Measurements from ENCODE around the gene TPI1. TPM values are rescaled to one million over a fixed set of nuclear protein-coding genes. Genes with fewer than 3 reads are reported as not detected.
"Not testable (repeated sequence)": the region's sequence is repeated elsewhere in the genome, so short reads cannot be mapped to it uniquely, and the experiment has no call there.

TPI1 gene
- total RNA-seq, 2 donors from 2014 or later = 404 to 443 TPM

DNA sequence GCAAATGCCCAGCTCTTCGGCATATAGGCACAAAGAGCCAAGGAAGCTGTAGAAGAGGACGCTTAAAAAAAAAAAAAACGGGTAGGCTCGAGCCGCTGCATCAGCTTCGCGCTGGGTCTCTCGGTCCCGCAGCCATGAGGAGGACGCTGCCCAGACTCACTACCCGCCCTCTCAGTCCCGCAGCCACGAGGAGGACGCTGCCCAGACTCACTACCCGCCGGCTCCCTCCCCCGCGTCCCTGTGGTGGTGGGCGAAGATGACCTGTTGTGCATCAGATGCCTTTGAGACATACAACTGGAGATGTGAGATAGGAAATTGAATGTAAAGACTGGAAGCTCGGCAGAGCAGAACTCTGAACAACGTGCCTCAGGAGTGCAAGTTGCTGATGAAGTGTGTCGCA is 17.2 kb downstream of the TPI1 start:
- H3K27me3 ChIP-seq (replicated peaks; ENCODE audit: insufficient read depth) = no peaks in the 10 kb centered on the region
- intact Hi-C loops (cut with DNase I) = no loop called here
- H3K36me3 ChIP-seq = no peaks in the 10 kb centered on the region
- DNase-seq (ENCODE audit: low spot score) = no peak
- TF ChIP-seq POLR2A (IDR thresholded peaks at IDR 0.05) = no peak
- TF ChIP-seq POLR2AphosphoS5 (IDR thresholded peaks at IDR 0.05) = no peak
- TF ChIP-seq, protein P1, sequence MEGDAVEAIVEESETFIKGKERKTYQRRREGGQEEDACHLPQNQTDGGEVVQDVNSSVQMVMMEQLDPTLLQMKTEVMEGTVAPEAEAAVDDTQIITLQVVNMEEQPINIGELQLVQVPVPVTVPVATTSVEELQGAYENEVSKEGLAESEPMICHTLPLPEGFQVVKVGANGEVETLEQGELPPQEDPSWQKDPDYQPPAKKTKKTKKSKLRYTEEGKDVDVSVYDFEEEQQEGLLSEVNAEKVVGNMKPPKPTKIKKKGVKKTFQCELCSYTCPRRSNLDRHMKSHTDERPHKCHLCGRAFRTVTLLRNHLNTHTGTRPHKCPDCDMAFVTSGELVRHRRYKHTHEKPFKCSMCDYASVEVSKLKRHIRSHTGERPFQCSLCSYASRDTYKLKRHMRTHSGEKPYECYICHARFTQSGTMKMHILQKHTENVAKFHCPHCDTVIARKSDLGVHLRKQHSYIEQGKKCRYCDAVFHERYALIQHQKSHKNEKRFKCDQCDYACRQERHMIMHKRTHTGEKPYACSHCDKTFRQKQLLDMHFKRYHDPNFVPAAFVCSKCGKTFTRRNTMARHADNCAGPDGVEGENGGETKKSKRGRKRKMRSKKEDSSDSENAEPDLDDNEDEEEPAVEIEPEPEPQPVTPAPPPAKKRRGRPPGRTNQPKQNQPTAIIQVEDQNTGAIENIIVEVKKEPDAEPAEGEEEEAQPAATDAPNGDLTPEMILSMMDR (IDR thresholded peaks at IDR 0.05) = no peak
- no peak overlapping the region for H3K27ac ChIP-seq
- WGBS = 76% methylated on average over 22 of the region's 22 CpGs
- H3K4me1 ChIP-seq (replicated peaks) = no peaks in the 10 kb centered on the region
- no peaks in the 10 kb centered on the region for H3K9me3 ChIP-seq
- H3K4me3 ChIP-seq = no peak overlapping the region

DNA sequence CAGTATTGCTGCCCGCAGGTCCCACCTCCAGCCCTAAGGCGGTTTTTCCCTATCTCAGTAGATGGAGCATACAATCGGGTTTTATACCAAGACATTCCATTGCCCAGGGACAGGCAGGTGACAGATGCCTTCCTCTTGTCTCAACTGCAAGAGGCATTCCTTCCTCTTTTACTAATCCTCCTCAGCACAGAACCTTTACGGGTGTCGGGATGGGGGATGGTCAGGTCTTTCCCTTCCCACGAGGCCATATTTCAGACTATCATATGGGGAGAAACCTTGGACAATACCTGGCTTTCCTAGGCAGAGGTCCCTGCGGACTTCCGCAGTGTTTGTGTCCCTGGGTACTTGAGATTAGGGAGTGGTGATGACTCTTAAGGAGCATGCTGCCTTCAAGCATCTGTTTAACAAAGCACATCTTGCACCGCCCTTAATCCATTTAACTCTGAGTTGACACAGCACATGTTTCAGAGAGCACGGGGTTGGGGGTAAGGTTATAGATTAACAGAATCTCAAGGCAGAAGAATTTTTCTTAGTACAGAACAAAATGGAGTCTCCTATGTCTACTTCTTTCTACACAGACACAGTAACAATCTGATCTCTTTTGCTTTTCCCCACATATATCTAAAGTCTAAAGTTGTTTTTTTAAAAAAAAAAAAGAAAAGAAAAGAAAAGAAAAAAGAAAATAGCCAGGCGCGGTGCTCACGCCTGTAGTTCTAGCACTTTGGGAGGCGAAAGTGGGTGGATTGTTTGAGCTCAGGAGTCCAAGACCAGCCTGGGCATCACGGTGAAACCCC is 19.1 kb downstream of the TPI1 start:
- WGBS = 72% methylated on average over 13 of the region's 15 CpGs
- H3K27ac ChIP-seq; H3K9me3 ChIP-seq; H3K4me3 ChIP-seq; H3K27me3 ChIP-seq (replicated peaks; ENCODE audit: insufficient read depth); DNase-seq (ENCODE audit: low spot score); intact Hi-C loops (cut with DNase I); H3K4me1 ChIP-seq (replicated peaks); H3K36me3 ChIP-seq: not testable (repeated sequence)

DNA sequence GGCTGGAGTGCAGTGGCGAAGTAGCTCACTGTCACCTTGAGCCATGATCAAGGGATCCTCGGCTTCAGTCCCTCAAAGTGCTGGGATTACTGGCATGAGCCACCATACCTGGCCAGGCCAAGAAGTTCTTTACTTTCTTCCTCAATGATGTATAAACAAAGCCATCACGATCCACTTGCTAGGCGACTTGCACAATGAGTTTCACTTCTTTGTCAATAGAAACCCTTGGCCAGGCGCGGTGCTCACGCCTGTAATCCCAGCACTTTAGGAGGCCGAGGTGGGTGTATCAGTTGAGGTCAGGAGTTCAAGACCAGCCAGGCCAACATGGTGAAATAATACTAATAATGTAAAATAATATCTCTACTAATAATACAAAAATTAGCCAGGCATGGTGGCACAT is 20.1 kb downstream of the TPI1 start:
- no peak overlapping the region for H3K4me3 ChIP-seq
- intact Hi-C loops (cut with DNase I) = no loop called here
- H3K27me3 ChIP-seq (replicated peaks; ENCODE audit: insufficient read depth) = no peaks in the 10 kb centered on the region
- H3K36me3 ChIP-seq = no peaks in the 10 kb centered on the region
- WGBS = 45% methylated on average over 8 of the region's 8 CpGs
- TF ChIP-seq POLR2AphosphoS5 (IDR thresholded peaks at IDR 0.05) (peak; percentile 67), POLR2A (IDR thresholded peaks at IDR 0.05) (no peak)
- TF ChIP-seq, protein P1 (IDR thresholded peaks at IDR 0.05) = no peak
- DNase-seq (ENCODE audit: low spot score) = peak; percentile 40
- H3K9me3 ChIP-seq = no peaks in the 10 kb centered on the region
- H3K4me1 ChIP-seq (replicated peaks) = no peaks in the 10 kb centered on the region
- H3K27ac ChIP-seq = peak overlapping the region in 1 of 2 donors; percentile 25

GRCh38 chr12:6888360-6888759 is 21.0 kb downstream of the TPI1 start:
- H3K27me3 ChIP-seq (replicated peaks; ENCODE audit: insufficient read depth) = no peaks in the 10 kb centered on the region
- H3K27ac ChIP-seq = no peak overlapping the region
- intact Hi-C loops (cut with DNase I) = no loop called here
- 75% methylated on average over 2 of the region's 2 CpGs for WGBS
- H3K9me3 ChIP-seq = no peaks in the 10 kb centered on the region
- no peaks in the 10 kb centered on the region for H3K4me1 ChIP-seq (replicated peaks)
- H3K36me3 ChIP-seq = no peaks in the 10 kb centered on the region
- TF ChIP-seq, protein P1 (IDR thresholded peaks at IDR 0.05) = no peak
- TF ChIP-seq POLR2AphosphoS5 (IDR thresholded peaks at IDR 0.05) = no peak
- no peak for TF ChIP-seq POLR2A (IDR thresholded peaks at IDR 0.05)
- H3K4me3 ChIP-seq = no peak overlapping the region
- no peak for DNase-seq (ENCODE audit: low spot score)

GRCh38 chr12:6888794-6889193 is 21.5 kb downstream of the TPI1 start:
- H3K27me3 ChIP-seq (replicated peaks; ENCODE audit: insufficient read depth); H3K4me3 ChIP-seq; H3K4me1 ChIP-seq (replicated peaks); H3K27ac ChIP-seq; DNase-seq (ENCODE audit: low spot score); H3K36me3 ChIP-seq; H3K9me3 ChIP-seq; intact Hi-C loops (cut with DNase I): not testable (repeated sequence)
- WGBS = 67% methylated on average over 7 of the region's 7 CpGs

- H3K27ac ChIP-seq = peak overlapping the region; percentile 89 to 90
- H3K4me1 ChIP-seq (replicated peaks); DNase-seq (ENCODE audit: low spot score); H3K36me3 ChIP-seq; H3K27me3 ChIP-seq (replicated peaks; ENCODE audit: insufficient read depth); H3K9me3 ChIP-seq; intact Hi-C loops (cut with DNase I); H3K4me3 ChIP-seq: not testable (repeated sequence)
- WGBS = 94% methylated on average over 21 of the region's 21 CpGs
These were observed 22.6 kb downstream of the TPI1 start for GRCh38 chr12:6889775-6890573.

Measured in prostate gland (tissue), 2 donors.